ENCODE data around the gene UTP15.

UTP15 gene

GRCh38 chr5:73615947-73616346 is 50.4 kb downstream of the UTP15 start:
- TF ChIP-seq FOXA1 (IDR thresholded peaks at IDR 0.05): no peak
- TF ChIP-seq ELF4 (IDR thresholded peaks at IDR 0.05): no peak
- TF ChIP-seq ZNF384 (IDR thresholded peaks at IDR 0.05): no peak
- TF ChIP-seq NFRKB (IDR thresholded peaks at IDR 0.05): no peak
- no peak for TF ChIP-seq FOXM1 (IDR thresholded peaks at IDR 0.05; ENCODE audit: borderline replicate concordance)
- no peak for TF ChIP-seq TARDBP (IDR thresholded peaks at IDR 0.05)
- no peak for TF ChIP-seq L3MBTL2 (conservative IDR thresholded peaks at IDR 0.05)
- no peak for TF ChIP-seq SUZ12 (IDR thresholded peaks at IDR 0.05)
- TF ChIP-seq SP1 (IDR thresholded peaks at IDR 0.05): no peak
- no peak for TF ChIP-seq LEF1 (IDR thresholded peaks at IDR 0.05; ENCODE audit: borderline replicate concordance)
- no peak for TF ChIP-seq PKNOX1 (IDR thresholded peaks at IDR 0.05)
- TF ChIP-seq CTBP1 (IDR thresholded peaks at IDR 0.05; ENCODE audit: borderline replicate concordance): no peak
- no peak for DNase-seq (ENCODE audit: extremely low spot score)
- CTCF ChIA-PET: no interaction called here
- POLR2A ChIA-PET: no interaction called here

GRCh38 chr5:73617510-73618279 is 52.2 kb downstream of the UTP15 start:
- TF ChIP-seq TARDBP (IDR thresholded peaks at IDR 0.05) (no peak), LEF1 (IDR thresholded peaks at IDR 0.05; ENCODE audit: borderline replicate concordance) (no peak), FOXM1 (IDR thresholded peaks at IDR 0.05; ENCODE audit: borderline replicate concordance) (no peak), FOXA1 (IDR thresholded peaks at IDR 0.05) (no peak), ELF4 (IDR thresholded peaks at IDR 0.05) (no peak), L3MBTL2 (conservative IDR thresholded peaks at IDR 0.05) (no peak), NFRKB (IDR thresholded peaks at IDR 0.05) (no peak), PKNOX1 (IDR thresholded peaks at IDR 0.05) (no peak), FOXK2 (IDR thresholded peaks at IDR 0.05) (no peak), BHLHE40 (IDR thresholded peaks at IDR 0.05; ENCODE audit: borderline replicate concordance) (no peak), SP1 (IDR thresholded peaks at IDR 0.05) (no peak), SUZ12 (IDR thresholded peaks at IDR 0.05) (no peak), ZNF384 (IDR thresholded peaks at IDR 0.05) (no peak), HDGF (IDR thresholded peaks at IDR 0.05; ENCODE audit: borderline replicate concordance) (no peak), ARNT (IDR thresholded peaks at IDR 0.05) (no peak)
- POLR2A ChIA-PET: no interaction called here
- DNase-seq (ENCODE audit: extremely low spot score): no peak
- CTCF ChIA-PET: no interaction called here

- TF ChIP-seq PKNOX1 (IDR thresholded peaks at IDR 0.05) (0 out of 2 replicates have a peak, but pooled peaks have one; percentile 15), CTBP1 (IDR thresholded peaks at IDR 0.05; ENCODE audit: borderline replicate concordance) (no peak), FOXA1 (IDR thresholded peaks at IDR 0.05) (no peak), ARNT (IDR thresholded peaks at IDR 0.05) (no peak), NFRKB (IDR thresholded peaks at IDR 0.05) (no peak)
- DNase-seq (ENCODE audit: extremely low spot score): no peak
- ChIA-PET POLR2A (no interaction called here), CTCF (no interaction called here)
Observed at GRCh38 chr5:73619606-73620333, 54.2 kb downstream of the UTP15 start.

GRCh38 chr5:73620334-73620687 is 54.8 kb downstream of the UTP15 start:
- TF ChIP-seq FOXK2 (IDR thresholded peaks at IDR 0.05): no peak
- TF ChIP-seq LEF1 (IDR thresholded peaks at IDR 0.05; ENCODE audit: borderline replicate concordance): no peak
- no peak for TF ChIP-seq FOXM1 (IDR thresholded peaks at IDR 0.05; ENCODE audit: borderline replicate concordance)
- no peak for TF ChIP-seq FOXA1 (IDR thresholded peaks at IDR 0.05)
- TF ChIP-seq HDGF (IDR thresholded peaks at IDR 0.05; ENCODE audit: borderline replicate concordance): no peak
- TF ChIP-seq L3MBTL2 (conservative IDR thresholded peaks at IDR 0.05): no peak
- no peak for TF ChIP-seq CTBP1 (IDR thresholded peaks at IDR 0.05; ENCODE audit: borderline replicate concordance)
- no peak for TF ChIP-seq TARDBP (IDR thresholded peaks at IDR 0.05)
- TF ChIP-seq BHLHE40 (IDR thresholded peaks at IDR 0.05; ENCODE audit: borderline replicate concordance): no peak
- TF ChIP-seq NFRKB (IDR thresholded peaks at IDR 0.05): no peak
- no peak for TF ChIP-seq ELF4 (IDR thresholded peaks at IDR 0.05)
- no peak for TF ChIP-seq SP1 (IDR thresholded peaks at IDR 0.05)
- no peak for TF ChIP-seq ZNF384 (IDR thresholded peaks at IDR 0.05)
- no peak for TF ChIP-seq SUZ12 (IDR thresholded peaks at IDR 0.05)
- DNase-seq (ENCODE audit: extremely low spot score): no peak
- POLR2A ChIA-PET: no interaction called here
- CTCF ChIA-PET: no interaction called here

GRCh38 chr5:73623060-73623459 is 57.5 kb downstream of the UTP15 start:
- DNase-seq (ENCODE audit: extremely low spot score): no peak
- ChIA-PET CTCF (interaction anchor here (0.5 kb wide), 1 partner anchor 36 kb away, joined by 3 read pairs; no protein-coding TSS in a partner anchor), POLR2A (no interaction called here)
- TF ChIP-seq LEF1 (IDR thresholded peaks at IDR 0.05; ENCODE audit: borderline replicate concordance) (no peak), ZNF384 (IDR thresholded peaks at IDR 0.05) (no peak), ELF4 (IDR thresholded peaks at IDR 0.05) (no peak), FOXM1 (IDR thresholded peaks at IDR 0.05; ENCODE audit: borderline replicate concordance) (no peak), CTBP1 (IDR thresholded peaks at IDR 0.05; ENCODE audit: borderline replicate concordance) (no peak), HDGF (IDR thresholded peaks at IDR 0.05; ENCODE audit: borderline replicate concordance) (no peak), ARNT (IDR thresholded peaks at IDR 0.05) (no peak), L3MBTL2 (conservative IDR thresholded peaks at IDR 0.05) (no peak), FOXA1 (IDR thresholded peaks at IDR 0.05) (no peak), SUZ12 (IDR thresholded peaks at IDR 0.05) (no peak)

All from HEK293T (cell line).